Posterior cingulate gyrus (tissue), 11 donors: ENCODE data around the gene BCL2L15.

Source experiments
- DNase-seq, 10 donors: peaks; one replicate each; pipeline versions ENCODE4 v3.0.0 to v3.0.0-alpha.2; 2020 to 2021; ENCODE audit warnings: mixed read lengths in 3 of 10
- intact Hi-C: fragments of 100-400 bp; cut with DNase I; formaldehyde crosslinking; loops from one replicate; pipeline ENCODE4 v1.15.1; 2023

Gene BCL2L15

DNA sequence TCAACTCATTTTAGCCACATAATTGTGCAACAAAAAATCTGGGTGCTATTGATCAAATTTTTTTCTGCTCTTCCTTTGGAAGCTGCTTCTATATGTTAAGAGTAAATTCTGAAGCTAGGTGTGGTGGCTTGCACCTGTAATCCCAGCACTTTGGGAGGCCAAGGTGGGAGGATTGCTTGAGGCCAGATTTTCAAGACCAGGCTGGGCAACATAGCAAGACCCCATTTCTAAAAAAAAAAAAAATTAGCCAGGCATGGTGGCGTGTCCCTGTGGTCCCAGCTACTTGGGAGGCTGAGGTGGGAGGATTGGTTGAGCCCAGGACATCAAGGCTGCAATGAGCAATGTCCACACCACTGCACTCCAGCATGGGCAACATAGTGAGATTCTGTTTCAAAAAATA lies 50.8 kb downstream of the BCL2L15 start:
- intact Hi-C loops, result loop anchor here (10.0 kb wide), 1 partner anchor 138 kb away; the partner anchor contains the start of gene OLFML3

DNA sequence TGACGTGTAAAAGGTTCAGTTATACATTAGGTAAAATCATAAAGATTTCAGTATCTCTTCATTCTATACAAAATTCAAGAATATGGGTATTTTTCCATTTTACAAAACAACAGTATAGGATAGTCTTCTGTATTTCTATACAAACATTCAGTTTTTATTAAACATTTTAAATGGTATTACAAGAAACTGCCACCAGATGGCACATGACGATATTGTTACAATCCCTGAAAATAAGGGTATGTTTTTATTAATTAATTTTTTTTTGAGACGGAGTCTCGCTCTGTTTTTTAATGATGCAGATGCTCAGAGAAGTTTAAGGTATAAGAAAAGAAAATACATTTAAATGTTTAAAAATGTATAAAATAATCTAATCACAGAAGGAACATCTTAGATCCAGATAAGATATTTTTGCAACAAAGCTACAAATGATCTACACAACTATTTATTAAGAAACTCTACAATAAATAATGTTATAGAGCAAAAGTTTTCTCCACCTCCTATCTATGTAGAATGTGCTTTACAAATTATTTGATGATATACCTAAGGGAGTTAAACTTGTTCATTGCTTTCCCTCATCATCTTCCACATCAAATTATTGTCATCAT lies 51.6 kb downstream of the BCL2L15 start:
- intact Hi-C loops, result loop anchor here (2.0 to 10.0 kb wide), 3 partner anchors 69 to 447 kb away; partner anchors contain the start of genes AP4B1, DCLRE1B and OLFML3
- DNase-seq, result no peak

More for the DNA sequence above, 50.8 kb downstream of the BCL2L15 start:
- no peak for DNase-seq

DNA sequence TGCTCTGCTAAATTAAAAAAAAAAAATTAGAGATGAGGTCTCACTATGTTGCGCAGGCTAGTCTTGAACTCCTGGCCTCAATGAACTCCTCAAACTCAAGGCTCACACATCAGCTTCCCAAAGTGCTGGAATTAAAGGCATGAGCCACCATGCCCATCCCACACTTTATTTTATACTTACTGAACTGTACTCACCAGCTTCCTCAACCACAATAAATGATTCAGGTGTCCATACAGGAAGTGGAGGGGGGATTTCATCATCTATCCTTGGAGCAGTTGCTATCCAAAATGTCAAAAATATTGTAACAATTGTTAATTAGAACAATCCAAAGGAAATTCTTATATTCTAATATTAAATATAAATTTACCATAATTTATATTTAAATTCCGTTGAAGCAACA lies 52.7 kb downstream of the BCL2L15 start:
- no peak for DNase-seq
- intact Hi-C loops, result loop anchor here (2.0 to 10.0 kb wide), 3 partner anchors 70 to 448 kb away; partner anchors contain the start of genes AP4B1, DCLRE1B and OLFML3
